GM18951 (cell line): ENCODE results near the gene CHN1.

ENCODE experiments used
- POLR2A ChIP-seq: IDR thresholded peaks from 4 replicates; pipeline ENCODE4 v1.6.1; 2011; ENCODE audit warnings: mild to moderate bottlenecking; ENCODE audit not compliant: insufficient read length, insufficient read depth; ENCODE audit errors: extremely low read depth
- in situ Hi-C: fragments of 300-500 bp; cut with MboI; formaldehyde crosslinking; loops from one replicate; pipeline ENCODE4 v1.12.0; 2022; ENCODE audit warnings: low sequenced_read_pairs, mixed read lengths, inconsistent platforms; ENCODE audit not compliant: unreplicated experiment

Gene CHN1

GRCh38 chr2:174778085-174778981 is 226.8 kb downstream of the CHN1 start:
- no peak for TF ChIP-seq POLR2A
- in situ Hi-C loops, result no loop called here

- in situ Hi-C loops, result no loop called here
Observed at GRCh38 chr2:174777347-174778084, 227.7 kb downstream of the CHN1 start.

DNA sequence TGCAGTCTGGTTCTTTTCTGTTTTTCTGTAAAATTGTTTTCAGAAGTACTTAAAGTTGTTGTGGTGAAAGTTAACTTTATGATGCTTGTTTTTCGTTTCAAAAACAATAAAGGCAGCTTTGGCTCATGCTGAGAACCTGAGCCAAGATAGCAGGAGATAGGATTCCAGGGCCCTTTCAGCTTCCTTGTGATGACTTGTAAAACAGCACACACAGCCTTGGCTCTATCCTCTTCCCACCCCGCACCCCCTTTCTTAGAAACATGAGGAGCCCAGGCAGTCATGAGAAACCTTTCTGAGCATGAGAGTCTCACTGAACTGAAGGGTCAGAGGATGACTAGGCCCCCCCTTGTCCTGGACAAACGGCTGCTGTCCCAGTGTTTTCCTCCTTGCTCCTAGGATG is 228.5 kb downstream of the CHN1 start:
- in situ Hi-C loops, result no loop called here
- no peak for TF ChIP-seq POLR2A

More at GRCh38 chr2:174777347-174778084, 227.7 kb downstream of the CHN1 start:
- no peak for TF ChIP-seq POLR2A

DNA sequence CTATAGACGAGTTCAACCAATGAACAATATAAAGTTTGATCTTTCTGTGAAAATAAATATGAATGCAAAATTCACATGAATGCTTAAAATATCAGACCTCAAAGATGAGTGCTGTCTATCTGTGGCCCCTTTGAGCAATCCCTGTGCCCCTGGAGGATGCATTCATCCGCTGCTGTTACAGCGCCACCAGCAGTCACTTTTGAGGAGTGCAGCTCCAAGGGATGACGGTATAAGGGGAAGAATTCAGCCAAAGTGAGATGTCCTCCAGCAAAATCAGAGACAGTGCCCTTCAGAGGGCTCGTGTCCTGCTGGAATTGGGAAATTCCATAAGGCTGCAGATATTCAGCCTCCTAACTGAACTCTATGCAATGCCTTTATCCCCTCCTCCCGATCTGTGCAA is 229.0 kb downstream of the CHN1 start:
- in situ Hi-C loops, result no loop called here
- TF ChIP-seq POLR2A, result no peak

DNA sequence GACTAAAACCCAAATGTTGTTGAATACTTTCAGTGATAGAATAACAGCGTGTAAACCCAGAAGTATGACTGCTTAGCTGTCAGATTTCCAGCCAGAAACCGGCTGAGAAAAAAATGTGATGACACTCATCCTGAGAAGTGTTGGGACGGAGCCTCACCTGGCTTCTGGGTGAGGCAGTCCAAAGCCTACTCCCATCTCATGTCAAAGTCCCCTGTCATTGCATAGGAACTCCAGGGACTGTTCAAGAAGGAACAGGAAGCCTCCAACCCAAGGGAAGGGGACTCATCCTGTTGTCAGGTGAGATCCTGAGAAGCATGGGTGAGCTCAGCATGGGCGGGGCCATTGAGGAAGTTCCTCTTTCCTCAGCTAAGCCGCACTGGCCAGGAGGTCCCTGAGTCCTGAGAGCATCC is 229.6 kb downstream of the CHN1 start:
- in situ Hi-C loops, result no loop called here
- no peak for TF ChIP-seq POLR2A

DNA sequence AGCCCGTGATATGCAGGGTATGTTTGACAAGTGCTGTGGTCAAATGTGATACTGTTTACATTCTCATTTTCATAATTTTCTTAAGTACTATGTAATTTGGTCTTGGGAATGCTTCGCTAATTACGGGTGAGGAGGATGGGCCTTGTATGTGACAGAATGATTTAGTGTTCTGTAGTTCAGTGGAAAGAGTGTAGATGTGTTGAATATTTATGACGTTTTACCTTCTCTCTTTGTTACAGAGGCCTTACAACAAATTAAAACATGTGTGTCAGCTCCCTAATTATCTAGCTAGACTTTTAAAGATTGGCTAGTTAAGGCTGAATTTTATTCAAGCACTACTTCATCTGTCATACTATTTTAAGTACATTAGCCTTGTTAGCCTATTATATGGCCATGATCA is 230.3 kb downstream of the CHN1 start:
- in situ Hi-C loops, result loop anchor here (25.0 kb wide), 1 partner anchor 212 kb away; no protein-coding TSS in a partner anchor
- no peak for TF ChIP-seq POLR2A

GRCh38 chr2:174773215-174773614 is 232.0 kb downstream of the CHN1 start:
- in situ Hi-C loops, result loop anchor here (25.0 kb wide), 1 partner anchor 214 kb away; no protein-coding TSS in a partner anchor
- no peak for TF ChIP-seq POLR2A

DNA sequence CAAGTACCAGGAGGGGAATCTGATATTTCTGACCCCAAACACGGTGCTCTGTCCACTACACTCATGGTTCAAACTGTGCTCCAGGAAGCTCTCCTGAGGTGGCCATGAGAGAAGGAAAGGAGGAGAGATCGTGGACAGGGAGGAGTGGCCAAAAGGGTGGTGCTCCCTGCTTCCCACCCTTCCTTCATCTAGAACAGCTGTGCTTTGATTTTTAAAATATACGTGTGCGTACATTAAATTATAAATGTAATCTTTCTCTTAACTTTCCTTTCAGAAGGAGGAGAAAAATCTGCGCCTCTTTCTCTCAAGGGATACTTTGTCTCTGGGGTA is 232.7 kb downstream of the CHN1 start:
- in situ Hi-C loops, result loop anchor here (25.0 kb wide), 1 partner anchor 215 kb away; no protein-coding TSS in a partner anchor
- no peak for TF ChIP-seq POLR2A

DNA sequence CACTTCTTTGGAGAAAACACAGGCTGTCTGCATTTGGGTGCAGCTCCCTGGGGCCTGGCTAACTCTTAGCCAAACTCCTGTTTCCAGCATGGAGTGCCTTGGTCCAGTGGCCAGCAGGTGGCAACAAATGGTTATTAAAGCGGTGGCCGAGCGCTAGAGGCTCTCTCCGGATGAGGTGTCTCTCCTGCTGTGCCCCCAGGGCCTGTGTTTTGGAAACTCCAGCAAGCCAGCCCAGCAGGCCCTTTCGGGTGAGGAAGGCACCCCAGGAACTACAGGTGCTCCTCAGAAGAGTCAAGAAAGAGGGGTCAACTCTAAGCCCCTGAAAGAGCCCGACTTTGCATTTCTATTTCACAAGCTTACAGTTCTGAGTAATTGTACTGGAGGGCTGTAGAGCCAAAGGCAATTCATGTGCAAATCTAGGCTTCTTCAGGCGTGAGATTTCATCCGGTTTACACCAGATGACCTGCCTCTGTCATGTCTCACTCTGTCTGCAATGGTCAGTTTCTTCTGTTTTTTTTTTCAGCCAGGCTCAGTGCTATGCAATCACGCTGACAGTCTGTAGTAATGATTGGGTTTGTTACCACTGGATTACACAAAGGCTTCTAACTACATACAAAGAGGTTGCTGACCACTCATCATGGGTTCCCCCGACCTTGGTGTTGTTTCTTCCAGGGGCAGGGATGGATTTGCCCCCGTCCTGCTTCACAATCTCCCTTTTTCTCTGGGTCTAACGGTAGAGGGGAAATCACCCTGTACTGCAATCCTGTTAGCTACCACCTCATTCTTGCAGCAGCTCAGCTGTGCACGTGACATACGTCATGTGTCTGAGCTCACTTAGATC is 233.3 kb downstream of the CHN1 start:
- TF ChIP-seq POLR2A, result no peak
- in situ Hi-C loops, result loop anchor here (25.0 kb wide), 1 partner anchor 215 kb away; no protein-coding TSS in a partner anchor

DNA sequence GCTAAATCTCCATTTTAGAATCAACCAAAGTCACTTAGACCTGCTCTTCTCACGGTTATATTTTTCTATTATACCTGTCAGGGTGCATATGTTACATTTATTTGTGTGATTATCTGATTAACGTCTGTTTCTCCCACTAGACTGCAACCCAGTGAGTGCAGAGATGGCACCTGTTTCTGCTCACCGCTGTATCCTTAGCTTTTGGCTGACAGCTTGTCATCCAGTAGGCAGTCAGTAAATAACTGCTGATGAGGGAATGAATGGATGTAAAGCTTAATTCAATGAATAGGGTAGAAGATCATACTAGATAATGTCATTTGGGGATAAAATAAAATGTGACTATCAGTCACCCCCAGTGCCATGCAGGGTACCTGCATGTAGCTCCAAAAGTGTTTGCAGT is 234.0 kb downstream of the CHN1 start:
- in situ Hi-C loops, result loop anchor here (25.0 kb wide), 1 partner anchor 216 kb away; no protein-coding TSS in a partner anchor
- no peak for TF ChIP-seq POLR2A

DNA sequence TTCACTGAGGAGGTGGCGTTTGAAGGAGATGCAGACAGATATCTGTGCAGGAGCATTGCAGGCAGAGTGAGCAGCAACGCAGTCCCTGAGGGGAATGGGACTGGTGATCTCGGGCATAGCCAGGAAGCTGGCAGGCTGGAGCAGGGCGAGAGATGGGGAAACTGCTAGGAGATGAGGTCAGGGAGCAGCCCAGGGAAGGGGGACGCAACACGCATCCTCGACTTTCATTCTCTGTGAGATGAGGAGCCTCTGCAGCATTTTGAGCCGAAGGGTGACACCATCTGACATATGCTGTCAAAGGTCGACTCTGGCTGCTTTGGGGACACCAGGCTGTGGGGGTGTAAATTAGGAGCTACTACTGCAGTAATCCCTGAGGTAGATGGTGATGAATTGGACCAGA is 236.6 kb downstream of the CHN1 start:
- in situ Hi-C loops, result loop anchor here (25.0 kb wide), 1 partner anchor 219 kb away; no protein-coding TSS in a partner anchor
- TF ChIP-seq POLR2A, result no peak

GRCh38 chr2:174766271-174766670 is 238.9 kb downstream of the CHN1 start:
- in situ Hi-C loops, result loop anchor here (25.0 kb wide), 1 partner anchor 221 kb away; no protein-coding TSS in a partner anchor

More at GRCh38 chr2:174766271-174766670, 238.9 kb downstream of the CHN1 start:
- no peak for TF ChIP-seq POLR2A
